GM12891 (cell line): Measurements from ENCODE around the gene TBX3.

Source experiments
- DNase-seq: peaks from one replicate; pipeline ENCODE4 v3.0.0; 2011; ENCODE audit warnings: low spot score; ENCODE audit not compliant: insufficient read length
- FAIRE-seq: peaks from 2 replicates; lab custom pipeline; 2011; peaks lifted over from hg19 to GRCh38; lab: Jason Lieb, UNC
- PAX5 ChIP-seq: IDR thresholded peaks from 2 replicates; pipeline ENCODE4 v1.6.1; 2011; ENCODE audit warnings: low read length, moderate library complexity, mild to moderate bottlenecking; ENCODE audit not compliant: insufficient read depth, severe bottlenecking
- POLR2A ChIP-seq: IDR thresholded peaks from 2 replicates; pipeline ENCODE4 v1.6.1; 2011; ENCODE audit warnings: low read depth, low read length, control low read depth
- POLR2AphosphoS5 ChIP-seq: IDR thresholded peaks from 2 replicates; pipeline ENCODE4 v1.6.1; 2011; ENCODE audit warnings: low read depth, low read length, control low read depth
- POU2F2 ChIP-seq: IDR thresholded peaks from 2 replicates; pipeline ENCODE4 v1.6.1; 2011; ENCODE audit warnings: low read depth, mild to moderate bottlenecking, control low read depth, low read length, moderate library complexity
- SPI1 ChIP-seq: IDR thresholded peaks from 2 replicates; pipeline ENCODE4 v1.6.1; 2011; ENCODE audit warnings: low read depth, low read length, control low read depth
- TAF1 ChIP-seq: IDR thresholded peaks from 2 replicates; pipeline ENCODE4 v1.6.1; 2011; ENCODE audit warnings: low read depth, low read length, control low read depth

TBX3 gene

GRCh38 chr12:114669401-114670290 is 14.3 kb downstream of the TBX3 start:
- no peak for FAIRE-seq
- DNase-seq, result no peak
- TF ChIP-seq SPI1 (no peak), PAX5 (no peak), POU2F2 (no peak), POLR2AphosphoS5 (no peak), TAF1 (no peak), POLR2A (no peak)

- TF ChIP-seq PAX5, result no peak
- TF ChIP-seq POLR2AphosphoS5, result no peak
- no peak for TF ChIP-seq POU2F2
- FAIRE-seq, result no peak
- no peak for DNase-seq
Observed at GRCh38 chr12:114668886-114669288, 15.1 kb downstream of the TBX3 start.

GRCh38 chr12:114668151-114668885 is 15.7 kb downstream of the TBX3 start:
- FAIRE-seq (no peak), DNase-seq (peak; percentile 61)
- TF ChIP-seq POLR2A (no peak), PAX5 (no peak), POLR2AphosphoS5 (no peak), POU2F2 (no peak), TAF1 (no peak), SPI1 (no peak)

- no peak for TF ChIP-seq POLR2AphosphoS5
- DNase-seq (no peak), FAIRE-seq (no peak)
Observed at GRCh38 chr12:114667669-114668150, 16.3 kb downstream of the TBX3 start.

- FAIRE-seq (no peak), DNase-seq (no peak)
- TF ChIP-seq POLR2A (no peak), SPI1 (no peak), POLR2AphosphoS5 (no peak), POU2F2 (no peak), TAF1 (no peak), PAX5 (no peak)
Observed at GRCh38 chr12:114666746-114667668, 17.0 kb downstream of the TBX3 start.

- FAIRE-seq (no peak), DNase-seq (no peak)
- TF ChIP-seq POLR2A (no peak), POLR2AphosphoS5 (no peak), SPI1 (no peak), PAX5 (no peak), TAF1 (no peak), POU2F2 (no peak)
Observed at GRCh38 chr12:114665411-114666260, 18.3 kb downstream of the TBX3 start.

- no peak for FAIRE-seq
Observed at GRCh38 chr12:114664651-114665320, 19.2 kb downstream of the TBX3 start.

GRCh38 chr12:114662512-114663177 is 21.3 kb downstream of the TBX3 start:
- TF ChIP-seq POU2F2 (no peak), TAF1 (no peak)
- DNase-seq (no peak), FAIRE-seq (no peak)

More at GRCh38 chr12:114664651-114665320, 19.2 kb downstream of the TBX3 start:
- TF ChIP-seq POLR2AphosphoS5, result no peak
- TF ChIP-seq POU2F2, result no peak
- DNase-seq, result no peak

- no peak for TF ChIP-seq SPI1
- no peak for TF ChIP-seq POLR2AphosphoS5
- no peak for TF ChIP-seq PAX5
- no peak for TF ChIP-seq POU2F2
- TF ChIP-seq POLR2A, result no peak
- TF ChIP-seq TAF1, result no peak
- FAIRE-seq, result no peak
- DNase-seq, result no peak
Observed at GRCh38 chr12:114661245-114661644, 22.7 kb downstream of the TBX3 start.
